ENCODE measurements around the gene TGFBR1.

Gene TGFBR1

GRCh38 chr9:99172124-99173091 lies 67.5 kb downstream of the TGFBR1 start:
- DNase-seq = peak; percentile 81

DNA sequence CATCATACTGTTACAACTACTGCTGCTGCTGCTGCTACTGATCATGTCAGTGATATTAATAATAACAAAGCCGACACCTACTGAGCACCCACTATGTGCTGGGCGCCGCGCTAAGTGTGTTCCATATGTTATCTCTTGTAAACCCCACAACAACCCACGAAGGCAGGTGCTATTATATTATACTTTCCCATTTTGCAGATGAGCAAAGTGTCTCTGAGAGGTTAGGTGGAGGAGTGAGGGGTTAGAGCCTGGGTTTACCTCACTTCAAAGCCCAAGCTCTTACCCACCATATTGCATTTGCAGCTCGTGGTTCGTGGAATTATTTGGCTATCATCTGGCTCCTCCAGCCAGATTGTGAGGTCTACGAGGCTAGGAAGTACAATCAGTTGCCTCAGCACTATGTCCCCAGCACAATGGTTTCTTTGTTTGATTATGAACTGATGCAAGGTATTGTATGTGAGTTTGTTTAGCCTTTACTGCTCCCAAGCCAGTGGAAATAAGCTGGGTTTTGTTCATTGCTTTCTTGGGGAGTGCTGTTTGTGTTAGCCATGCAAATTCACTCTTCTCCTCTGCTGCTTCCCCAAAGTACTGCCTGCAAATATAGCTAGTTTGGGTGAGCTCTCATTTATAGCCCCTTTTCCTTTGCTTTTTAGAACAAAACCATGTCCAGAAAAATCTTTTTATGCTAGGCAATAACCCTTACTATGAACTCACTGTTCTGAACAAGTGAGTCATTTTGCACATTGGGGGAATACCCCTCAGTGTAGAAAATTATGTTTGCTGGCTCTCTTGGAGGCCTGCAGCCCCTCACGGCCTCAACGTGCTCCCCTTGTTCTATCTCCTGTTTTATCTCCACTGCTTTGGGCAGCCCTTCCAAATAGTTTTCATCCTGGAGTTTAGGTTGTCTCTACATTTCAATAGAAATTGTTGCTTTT lies 68.9 kb downstream of the TGFBR1 start:
- no peak for DNase-seq

DNA sequence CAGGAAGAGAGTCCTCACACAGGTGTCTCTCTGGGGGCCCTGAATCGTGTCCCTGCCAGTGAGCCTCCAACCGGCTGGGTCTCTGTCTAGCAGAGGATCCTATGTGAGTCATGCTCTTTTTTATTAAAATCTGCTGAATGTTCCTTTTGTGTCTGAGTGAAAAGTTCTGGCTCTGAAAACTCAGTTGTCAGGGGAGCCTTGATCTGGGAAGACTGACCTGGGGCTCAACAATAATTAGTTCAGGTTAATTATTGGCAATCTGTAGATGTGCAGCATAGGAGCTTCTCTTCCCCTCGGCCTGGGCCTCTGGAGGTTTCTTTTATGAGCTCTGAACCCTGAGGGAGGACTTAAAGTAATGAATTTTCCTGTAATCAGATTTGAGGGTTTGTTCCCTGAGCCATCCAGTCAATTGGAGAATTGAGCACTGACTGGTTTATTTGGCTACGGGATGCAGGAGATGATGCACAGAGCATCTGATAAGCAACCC lies 71.7 kb downstream of the TGFBR1 start:
- DNase-seq = no peak

GRCh38 chr9:99177576-99178366 lies 72.9 kb downstream of the TGFBR1 start:
- DNase-seq = no peak

- no peak for DNase-seq
These were observed 74.3 kb downstream of the TGFBR1 start for GRCh38 chr9:99178912-99179872.

DNA sequence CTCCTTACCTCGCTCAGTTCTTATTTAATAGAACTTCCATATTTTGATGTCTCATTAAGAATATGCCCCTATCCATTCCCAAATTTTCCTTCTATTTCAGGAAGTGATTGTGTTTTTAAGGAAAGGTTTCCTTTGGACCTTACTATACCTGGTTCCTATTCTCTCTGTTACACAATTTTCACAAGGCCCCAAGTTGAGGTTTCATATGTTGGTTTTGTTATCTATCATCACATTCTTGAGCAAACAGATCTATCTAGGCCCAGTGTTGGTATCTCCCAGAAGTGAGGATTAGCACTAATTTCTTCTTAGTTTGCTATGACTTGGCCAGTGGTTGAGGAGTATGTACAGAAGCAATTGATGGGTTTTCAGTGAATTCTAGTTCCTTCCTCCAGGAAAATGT lies 75.3 kb downstream of the TGFBR1 start:
- no peak for DNase-seq

GRCh38 chr9:99180662-99181061 lies 75.7 kb downstream of the TGFBR1 start:
- DNase-seq = no peak

GRCh38 chr9:99181206-99181605 lies 76.3 kb downstream of the TGFBR1 start:
- no peak for DNase-seq

GRCh38 chr9:99181621-99182020 lies 76.7 kb downstream of the TGFBR1 start:
- DNase-seq = no peak

DNA sequence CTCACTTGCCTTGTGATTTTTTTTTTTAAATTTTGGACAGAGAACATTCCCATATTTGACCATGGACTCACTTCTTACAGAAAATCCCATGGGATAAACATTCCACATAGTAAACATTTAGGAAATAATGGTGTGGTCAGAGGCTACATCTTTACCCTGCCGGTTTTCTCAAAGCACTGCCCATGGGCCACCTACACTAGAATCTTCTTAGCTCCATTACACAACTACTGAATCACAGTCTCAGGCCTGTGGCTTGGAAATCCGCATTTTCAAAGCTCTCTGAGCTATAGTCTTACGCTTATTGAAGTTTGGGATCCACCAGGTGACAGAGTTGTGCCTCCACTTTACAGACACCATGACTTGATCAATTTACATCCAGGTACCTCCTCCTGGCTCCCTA lies 77.4 kb downstream of the TGFBR1 start:
- no peak for DNase-seq

DNA sequence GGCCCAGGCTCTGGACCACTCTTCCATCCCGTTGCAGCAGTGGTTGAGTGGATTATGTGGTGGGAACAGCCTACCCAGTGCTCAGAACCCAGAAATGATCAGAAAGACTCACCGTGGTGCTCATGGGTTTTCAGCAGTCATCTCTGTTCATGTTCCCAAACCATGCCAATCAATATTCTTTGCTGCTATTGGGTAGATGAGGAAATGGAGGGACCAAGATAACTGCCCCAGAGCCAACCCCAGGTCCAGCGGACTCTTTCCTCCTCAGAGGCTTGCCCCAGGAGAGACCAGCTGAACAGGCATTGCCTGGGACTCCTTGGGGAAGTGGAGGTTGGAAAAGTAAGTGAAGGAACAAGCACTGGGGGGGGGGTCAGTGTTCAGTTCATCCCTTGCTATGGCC lies 78.7 kb downstream of the TGFBR1 start:
- no peak for DNase-seq

- DNase-seq = no peak
These were observed 79.2 kb downstream of the TGFBR1 start for GRCh38 chr9:99184110-99184474.

- DNase-seq = peak; percentile 97
These were observed 79.8 kb downstream of the TGFBR1 start for GRCh38 chr9:99184475-99185347.

DNA sequence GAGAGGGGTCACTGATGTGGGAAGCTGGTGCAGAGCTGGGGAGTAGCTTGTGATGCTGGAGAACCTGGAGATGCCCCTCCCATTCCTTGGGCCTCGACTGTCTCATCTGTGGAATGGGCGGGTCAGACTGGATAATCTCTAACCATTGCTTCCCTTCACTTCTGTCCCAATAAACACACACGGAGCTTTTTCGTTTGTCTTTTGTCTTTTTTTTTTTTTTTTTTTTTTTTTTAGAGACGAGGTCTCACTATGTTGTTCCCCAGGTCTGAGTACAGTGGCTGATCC lies 80.4 kb downstream of the TGFBR1 start:
- DNase-seq = no peak

DNA sequence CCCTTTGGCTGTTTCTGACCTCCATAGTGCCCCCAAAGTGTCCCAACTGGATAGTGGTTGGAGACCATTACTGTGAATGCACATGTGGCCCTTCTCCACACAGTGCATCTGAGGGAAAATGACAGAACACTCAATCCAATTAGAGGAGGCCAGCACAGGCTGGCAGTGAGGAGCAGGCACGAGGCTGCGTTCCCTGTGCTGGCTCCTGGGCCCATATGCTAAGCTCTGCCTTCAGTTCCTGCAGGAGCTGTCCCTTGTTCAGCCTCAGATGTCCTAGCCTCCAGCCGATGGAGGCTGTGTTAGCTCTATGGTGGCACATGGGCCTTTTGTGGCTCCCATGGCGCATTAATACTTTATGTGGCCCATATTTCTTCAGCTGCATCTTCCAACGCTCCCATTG lies 81.0 kb downstream of the TGFBR1 start:
- DNase-seq = peak; percentile 12

GRCh38 chr9:99187311-99187710 lies 82.4 kb downstream of the TGFBR1 start:
- DNase-seq = no peak

GRCh38 chr9:99189186-99189585 lies 84.3 kb downstream of the TGFBR1 start:
- DNase-seq = no peak

- DNase-seq = no peak
These were observed 85.1 kb downstream of the TGFBR1 start for GRCh38 chr9:99189887-99190596.

- no peak for DNase-seq
These were observed 85.8 kb downstream of the TGFBR1 start for GRCh38 chr9:99190597-99191283.
